Endothelial cell (in vitro differentiated cells): ENCODE results near the gene CD200R1L. TPM values are rescaled to one million over a fixed set of nuclear protein-coding genes. Genes with fewer than 3 reads are reported as not detected.

Source experiments
- DNase-seq: peaks from one replicate; pipeline ENCODE4 v3.0.0; 2021; ENCODE audit warnings: low spot score
- H3K27ac Mint-ChIP-seq: one replicate; pipeline ENCODE4 v1.8.0; 2021; ENCODE audit warnings: mixed read lengths, inconsistent platforms; ENCODE audit not compliant: unreplicated experiment
- H3K27me3 Mint-ChIP-seq: one replicate; pipeline ENCODE4 v1.8.0; 2021; ENCODE audit warnings: mild to moderate bottlenecking, moderate library complexity, mixed read lengths, inconsistent platforms; ENCODE audit not compliant: unreplicated experiment
- H3K36me3 Mint-ChIP-seq: one replicate; pipeline ENCODE4 v1.8.0; 2021; ENCODE audit warnings: mild to moderate bottlenecking, low read depth, mixed read lengths, inconsistent platforms; ENCODE audit not compliant: unreplicated experiment
- H3K4me1 Mint-ChIP-seq: one replicate; pipeline ENCODE4 v1.8.0; 2021; ENCODE audit warnings: mild to moderate bottlenecking, mixed read lengths, inconsistent platforms; ENCODE audit not compliant: unreplicated experiment
- H3K4me3 Mint-ChIP-seq: one replicate; pipeline ENCODE4 v1.8.0; 2021; ENCODE audit warnings: mild to moderate bottlenecking, mixed read lengths, inconsistent platforms; ENCODE audit not compliant: unreplicated experiment
- H3K9me3 Mint-ChIP-seq: one replicate; pipeline ENCODE4 v1.8.0; 2021; ENCODE audit warnings: mixed read lengths, inconsistent platforms; ENCODE audit not compliant: unreplicated experiment
- CTCF ChIP-seq: fragments of 200-600 bp; sonication (generic); IDR thresholded peaks from one replicate; pipeline ENCODE4 v1.5.0; 2021; ENCODE audit warnings: antibody characterized with exemption; ENCODE audit not compliant: unreplicated experiment
- total RNA-seq: library from RNA; stranded (reverse); fragmentation: NEBNext Ultra II Directional; extraction: Animal tissue kit (Norgen Biotek cat#: 25700); gene quantifications from one replicate; pipeline ENCODE4 v1.2.1, GENCODE V29; 2021; ENCODE audit not compliant: unreplicated experiment

Gene CD200R1L
- total RNA-seq, 1 donor from 2014 or later, result not detected

- Mint-ChIP-seq H3K27ac (no peak overlapping the region), H3K4me1 (peaks cover 4% of the 10 kb centered on the region), H3K9me3 (no peaks in the 10 kb centered on the region), H3K36me3 (no peaks in the 10 kb centered on the region), H3K4me3 (no peak overlapping the region), H3K27me3 (no peaks in the 10 kb centered on the region)
- DNase-seq, result no peak
- TF ChIP-seq CTCF, result no peak
Observed at GRCh38 chr3:112779558-112780480, 66.8 kb downstream of the CD200R1L start.

- Mint-ChIP-seq H3K36me3 (no peaks in the 10 kb centered on the region), H3K4me1 (peaks cover 4% of the 10 kb centered on the region), H3K4me3 (no peak overlapping the region), H3K27ac (no peak overlapping the region), H3K9me3 (no peaks in the 10 kb centered on the region), H3K27me3 (no peaks in the 10 kb centered on the region)
- no peak for DNase-seq
- TF ChIP-seq CTCF, result no peak
Observed at GRCh38 chr3:112779011-112779410, 67.7 kb downstream of the CD200R1L start.

- Mint-ChIP-seq H3K27me3 (no peaks in the 10 kb centered on the region), H3K36me3 (no peaks in the 10 kb centered on the region), H3K27ac (no peak overlapping the region), H3K4me3 (no peak overlapping the region), H3K4me1 (peaks cover 4% of the 10 kb centered on the region), H3K9me3 (no peaks in the 10 kb centered on the region)
- no peak for TF ChIP-seq CTCF
- DNase-seq, result no peak
Observed at GRCh38 chr3:112778353-112778948, 68.2 kb downstream of the CD200R1L start.

GRCh38 chr3:112777811-112778210, 68.9 kb downstream of the CD200R1L start:
- Mint-ChIP-seq H3K27me3 (no peaks in the 10 kb centered on the region), H3K9me3 (no peaks in the 10 kb centered on the region), H3K36me3 (no peaks in the 10 kb centered on the region), H3K27ac (no peak overlapping the region), H3K4me3 (no peak overlapping the region), H3K4me1 (peaks cover 4% of the 10 kb centered on the region)
- TF ChIP-seq CTCF, result no peak
- DNase-seq, result no peak

GRCh38 chr3:112776836-112777235, 69.8 kb downstream of the CD200R1L start:
- peaks cover 4% of the 10 kb centered on the region for H3K4me1 Mint-ChIP-seq
- H3K27me3 Mint-ChIP-seq, result no peaks in the 10 kb centered on the region
- TF ChIP-seq CTCF, result no peak
- no peak overlapping the region for H3K4me3 Mint-ChIP-seq
- H3K9me3 Mint-ChIP-seq, result no peaks in the 10 kb centered on the region
- no peaks in the 10 kb centered on the region for H3K36me3 Mint-ChIP-seq
- DNase-seq, result no peak
- no peak overlapping the region for H3K27ac Mint-ChIP-seq
